ENCODE measurements around the gene NEDD4L.

DNA sequence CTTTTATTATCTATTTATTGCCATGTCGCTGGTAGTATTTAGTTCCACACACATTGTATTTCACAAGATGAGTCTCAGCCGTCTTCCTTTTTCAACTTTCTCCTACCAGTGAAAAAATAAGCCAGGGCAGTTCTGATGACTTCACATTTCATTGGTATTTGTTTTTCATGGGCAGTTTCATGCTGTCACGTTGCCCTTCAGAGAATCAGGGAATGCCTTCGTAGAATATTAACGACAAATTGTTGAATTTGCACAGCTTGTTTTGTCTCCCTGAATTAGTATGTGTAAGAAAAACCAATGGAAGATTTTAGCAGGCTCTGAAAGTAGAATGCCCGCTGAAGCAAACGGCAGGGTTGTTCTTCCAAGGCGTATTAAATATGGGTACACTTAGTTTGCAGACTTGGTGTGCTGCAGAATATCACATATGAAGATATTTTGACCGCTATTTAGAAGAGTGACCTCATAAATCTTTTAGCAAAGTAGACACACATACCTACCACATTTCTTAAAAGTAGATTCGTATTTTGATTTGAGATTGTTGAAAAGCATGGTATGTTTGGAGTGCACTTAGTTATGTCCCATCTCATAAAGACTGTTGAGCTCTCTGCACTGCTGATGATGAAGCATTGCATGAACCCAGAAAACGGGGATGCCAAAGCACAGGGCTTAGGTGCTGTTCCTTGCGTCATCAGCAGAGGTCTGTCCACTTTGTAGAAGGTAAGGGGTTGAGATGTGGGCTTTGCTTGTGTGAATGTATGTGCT is 2.9 kb downstream of the NEDD4L start:
- TF ChIP-seq, protein P1, sequence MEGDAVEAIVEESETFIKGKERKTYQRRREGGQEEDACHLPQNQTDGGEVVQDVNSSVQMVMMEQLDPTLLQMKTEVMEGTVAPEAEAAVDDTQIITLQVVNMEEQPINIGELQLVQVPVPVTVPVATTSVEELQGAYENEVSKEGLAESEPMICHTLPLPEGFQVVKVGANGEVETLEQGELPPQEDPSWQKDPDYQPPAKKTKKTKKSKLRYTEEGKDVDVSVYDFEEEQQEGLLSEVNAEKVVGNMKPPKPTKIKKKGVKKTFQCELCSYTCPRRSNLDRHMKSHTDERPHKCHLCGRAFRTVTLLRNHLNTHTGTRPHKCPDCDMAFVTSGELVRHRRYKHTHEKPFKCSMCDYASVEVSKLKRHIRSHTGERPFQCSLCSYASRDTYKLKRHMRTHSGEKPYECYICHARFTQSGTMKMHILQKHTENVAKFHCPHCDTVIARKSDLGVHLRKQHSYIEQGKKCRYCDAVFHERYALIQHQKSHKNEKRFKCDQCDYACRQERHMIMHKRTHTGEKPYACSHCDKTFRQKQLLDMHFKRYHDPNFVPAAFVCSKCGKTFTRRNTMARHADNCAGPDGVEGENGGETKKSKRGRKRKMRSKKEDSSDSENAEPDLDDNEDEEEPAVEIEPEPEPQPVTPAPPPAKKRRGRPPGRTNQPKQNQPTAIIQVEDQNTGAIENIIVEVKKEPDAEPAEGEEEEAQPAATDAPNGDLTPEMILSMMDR (IDR thresholded peaks at IDR 0.05) = no peak
- no peak for TF ChIP-seq EP300 (IDR thresholded peaks at IDR 0.05)
